Fibroblast of the conjunctiva (primary cell): Measurements from ENCODE around the gene EIF1AD.
"Not testable (repeated sequence)": the region's sequence is repeated elsewhere in the genome, so short reads cannot be mapped to it uniquely, and the experiment has no call there.

Source experiments
- DNase-seq: peaks from one replicate; pipeline ENCODE4 v3.0.0-alpha.2; 2010; ENCODE audit warnings: low read depth

The EIF1AD gene

GRCh38 chr11:66001942-66002647, at the start of gene EIF1AD, which contains the start of gene BANF1:
TSS of gene EIF1AD (minus strand) at chr11:66002157. CDS start at chr11:66000389, 1,768 bp downstream.
TSS of gene BANF1 (plus strand) at chr11:66002503. CDS start at chr11:66003251, 748 bp downstream.
- DNase-seq: peak; percentile 96

- DNase-seq: no peak
Observed at GRCh38 chr11:66051371-66051765, 49.4 kb upstream of the EIF1AD start.

GRCh38 chr11:66050581-66051231, 48.7 kb upstream of the EIF1AD start:
- no peak for DNase-seq

- DNase-seq: no peak
Observed at GRCh38 chr11:66048547-66049323, 46.8 kb upstream of the EIF1AD start, which contains the start of gene GAL3ST3. TSS of gene GAL3ST3 (minus strand) at chr11:66049161. CDS start at chr11:66045415, 3,746 bp downstream.

- DNase-seq: no peak
Observed at GRCh38 chr11:66047541-66048365, 45.8 kb upstream of the EIF1AD start.

- no peak for DNase-seq
Observed at GRCh38 chr11:66046901-66047300, 44.9 kb upstream of the EIF1AD start.

GRCh38 chr11:66045177-66045639, 43.3 kb upstream of the EIF1AD start:
- peak; percentile 67 for DNase-seq

- no peak for DNase-seq
Observed at GRCh38 chr11:66044757-66045156, 42.8 kb upstream of the EIF1AD start.

- no peak for DNase-seq
Observed at GRCh38 chr11:66042996-66043906, 41.3 kb upstream of the EIF1AD start.

GRCh38 chr11:66042227-66042995, 40.5 kb upstream of the EIF1AD start:
- no peak for DNase-seq

GRCh38 chr11:66039765-66040164, 37.8 kb upstream of the EIF1AD start:
- DNase-seq: no peak

- no peak for DNase-seq
Observed at GRCh38 chr11:66037327-66037726, 35.4 kb upstream of the EIF1AD start.

GRCh38 chr11:66036334-66036710, 34.4 kb upstream of the EIF1AD start:
- DNase-seq: no peak

- DNase-seq: no peak
Observed at GRCh38 chr11:66035653-66036333, 33.8 kb upstream of the EIF1AD start.

GRCh38 chr11:66032957-66033735, 31.2 kb upstream of the EIF1AD start:
- DNase-seq: no peak

GRCh38 chr11:66026017-66026529, 24.1 kb upstream of the EIF1AD start, which contains the start of gene CATSPER1:
TSS of gene CATSPER1 (minus strand) at chr11:66026479. CDS start at chr11:66026379, 100 bp downstream.
- no peak for DNase-seq

- not testable (repeated sequence) for DNase-seq
Observed at GRCh38 chr11:66023186-66023440, 21.2 kb upstream of the EIF1AD start.
